GM19468 (cell line): ENCODE measurements around the gene IL4I1.
A peak's percentile ranks its signal among the peaks of the same experiment; 100 is the strongest.

Experiments used
- ATAC-seq: cut with Tn5 transposase; IDR thresholded peaks from one replicate; pipeline ENCODE4 v1.9.1; 2021; ENCODE audit warnings: mild to moderate bottlenecking, moderate library complexity, moderate number of reproducible peaks; ENCODE audit not compliant: unreplicated experiment; ENCODE audit errors: extremely low read depth

Gene IL4I1

GRCh38 chr19:49881186-49881585, 15.5 kb downstream of the IL4I1 start:
- ATAC-seq, result no peak

GRCh38 chr19:49880162-49880869, 16.4 kb downstream of the IL4I1 start:
- no peak for ATAC-seq

- no peak for ATAC-seq
These were observed 17.3 kb downstream of the IL4I1 start for GRCh38 chr19:49879243-49879963.

- ATAC-seq, result no peak
These were observed 18.0 kb downstream of the IL4I1 start for GRCh38 chr19:49878744-49879070.

GRCh38 chr19:49877879-49878743, 18.6 kb downstream of the IL4I1 start:
- ATAC-seq, result peak; percentile 24

- peak; percentile 20 for ATAC-seq
These were observed 19.4 kb downstream of the IL4I1 start, which contains the start of the genes AKT1S1 and TBC1D17 for GRCh38 chr19:49877020-49877878. TSS of gene AKT1S1 (minus strand) at chr19:49877355. CDS start at chr19:49873295, 4,060 bp downstream. TSS of gene TBC1D17 (plus strand) at chr19:49877702. CDS start at chr19:49877724, 22 bp downstream.

- ATAC-seq, result peak; percentile 40
These were observed 20.2 kb downstream of the IL4I1 start for GRCh38 chr19:49876422-49877019.

GRCh38 chr19:49875857-49876421, 20.7 kb downstream of the IL4I1 start:
- no peak for ATAC-seq

GRCh38 chr19:49875177-49875576, 21.5 kb downstream of the IL4I1 start:
- ATAC-seq, result no peak

GRCh38 chr19:49874503-49875157, 22.1 kb downstream of the IL4I1 start:
- no peak for ATAC-seq

- ATAC-seq, result no peak
These were observed 22.9 kb downstream of the IL4I1 start for GRCh38 chr19:49873834-49874233.

GRCh38 chr19:49873129-49873521, 23.6 kb downstream of the IL4I1 start:
- ATAC-seq, result no peak

- no peak for ATAC-seq
These were observed 24.2 kb downstream of the IL4I1 start for GRCh38 chr19:49872245-49873128.

GRCh38 chr19:49871349-49871985, 25.2 kb downstream of the IL4I1 start:
- no peak for ATAC-seq

GRCh38 chr19:49870309-49870901, 26.3 kb downstream of the IL4I1 start:
- no peak for ATAC-seq

- ATAC-seq, result peak; percentile 60
These were observed 27.0 kb downstream of the IL4I1 start for GRCh38 chr19:49869484-49870308.
